ENCODE measurements around the gene ACAA2.

Gene ACAA2

GRCh38 chr18:49734836-49735235, 78.5 kb downstream of the ACAA2 start:
- DNase-seq: no peak

DNA sequence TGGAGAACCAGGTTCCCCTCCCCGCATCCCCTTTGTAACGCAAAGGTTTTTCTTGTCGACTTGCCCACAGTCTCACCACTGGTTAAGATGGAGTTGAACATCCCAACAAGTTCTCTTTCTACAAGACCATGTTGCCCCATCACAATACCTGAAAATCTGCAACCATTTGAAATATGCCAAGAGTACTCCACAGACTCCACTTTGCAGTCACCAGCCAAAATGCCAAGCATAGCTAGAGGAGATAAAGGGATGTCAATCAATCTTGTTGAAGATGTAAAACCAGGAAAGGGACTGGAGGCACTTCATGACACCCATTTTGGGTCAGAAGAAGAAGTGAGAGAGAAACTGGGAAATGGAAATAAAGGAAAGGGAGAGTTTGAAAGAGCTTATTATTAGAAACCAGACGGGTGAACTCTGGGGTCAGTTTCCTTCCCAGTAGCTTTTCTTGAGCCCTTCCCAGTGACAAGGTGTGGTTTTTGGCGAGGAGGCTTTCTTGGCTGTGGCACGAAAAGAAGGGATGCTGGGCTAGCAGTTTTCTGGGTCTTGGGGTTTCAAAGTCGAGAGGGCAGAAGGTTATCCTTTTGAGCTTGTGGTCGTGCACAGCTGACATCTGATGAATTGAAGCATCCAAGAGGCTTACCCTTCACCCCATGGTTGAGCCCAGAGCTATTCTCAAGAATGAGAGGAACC, 79.3 kb downstream of the ACAA2 start:
- no peak for DNase-seq

DNA sequence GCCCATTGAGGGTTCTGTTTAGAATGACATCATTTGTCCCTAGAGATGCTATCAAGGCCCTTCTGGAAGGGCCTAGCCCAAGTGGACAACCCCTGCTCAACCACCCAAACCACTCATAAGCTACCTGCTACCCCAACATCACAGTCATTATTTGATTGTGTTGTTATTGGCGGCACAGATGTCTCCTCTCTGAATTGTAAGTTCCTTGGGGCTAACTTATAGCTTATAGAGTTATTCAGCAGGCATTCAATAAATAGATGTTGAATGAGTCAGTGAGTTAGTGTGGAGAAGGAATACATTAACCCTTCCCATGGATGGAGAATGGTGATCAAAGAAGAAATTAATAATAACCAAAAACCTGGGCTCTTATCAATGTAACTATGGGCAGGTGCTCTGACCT, 80.0 kb downstream of the ACAA2 start:
- DNase-seq: no peak
